Fibroblast of villous mesenchyme (primary cell): ENCODE data around the gene THOC2. TPM values are rescaled to one million over a fixed set of nuclear protein-coding genes. Genes with fewer than 3 reads are reported as not detected.

Experiments
- DNase-seq: peaks from one replicate; pipeline ENCODE4 v3.0.0-alpha.2; 2010; ENCODE audit warnings: low read depth
- H3K4me3 ChIP-seq: 2 replicates; pipeline ENCODE4 v1.5.1; 2011; ENCODE audit warnings: low read depth, mild to moderate bottlenecking, low read length
- CTCF ChIP-seq: IDR thresholded peaks from 2 replicates; pipeline ENCODE4 v1.5.1; 2012; ENCODE audit warnings: low read depth, mild to moderate bottlenecking, low read length; ENCODE audit not compliant: insufficient read depth
- total RNA-seq: library from RNA; depleted of rRNA; stranded (reverse); fragments of >200 nt; gene quantifications from 2 replicates; pipeline ENCODE4 v1.2.3, GENCODE V29; 2012

The THOC2 gene
- total RNA-seq, 1 donor = 101 TPM

- DNase-seq = no peak
- TF ChIP-seq CTCF = no peak
- no peak overlapping the region for H3K4me3 ChIP-seq
These were observed 28.1 kb downstream of the THOC2 start for GRCh38 chrX:123704781-123705180.

- DNase-seq = no peak
- no peak for TF ChIP-seq CTCF
- no peak overlapping the region for H3K4me3 ChIP-seq
These were observed 33.8 kb downstream of the THOC2 start for GRCh38 chrX:123698979-123699520.

- no peak for DNase-seq
These were observed 36.5 kb downstream of the THOC2 start for GRCh38 chrX:123696334-123696733.

GRCh38 chrX:123695242-123695641 is 37.6 kb downstream of the THOC2 start:
- peak; percentile 26 for DNase-seq
- no peak for TF ChIP-seq CTCF
- H3K4me3 ChIP-seq = no peak overlapping the region

More at GRCh38 chrX:123696334-123696733, 36.5 kb downstream of the THOC2 start:
- H3K4me3 ChIP-seq = no peak overlapping the region
- TF ChIP-seq CTCF = no peak

- no peak overlapping the region for H3K4me3 ChIP-seq
- DNase-seq = no peak
- TF ChIP-seq CTCF = no peak
These were observed 41.1 kb downstream of the THOC2 start for GRCh38 chrX:123691776-123692175.

- H3K4me3 ChIP-seq = no peak overlapping the region
- DNase-seq = no peak
- no peak for TF ChIP-seq CTCF
These were observed 44.3 kb downstream of the THOC2 start for GRCh38 chrX:123688524-123688923.

GRCh38 chrX:123685232-123685631 is 47.6 kb downstream of the THOC2 start:
- peak; percentile 26 for DNase-seq
- H3K4me3 ChIP-seq = no peak overlapping the region
- TF ChIP-seq CTCF = no peak
